Measurements from ENCODE around the gene ZNF503.
"Not testable (repeated sequence)": the region's sequence is repeated elsewhere in the genome, so short reads cannot be mapped to it uniquely, and the experiment has no call there.

ZNF503 gene

DNA sequence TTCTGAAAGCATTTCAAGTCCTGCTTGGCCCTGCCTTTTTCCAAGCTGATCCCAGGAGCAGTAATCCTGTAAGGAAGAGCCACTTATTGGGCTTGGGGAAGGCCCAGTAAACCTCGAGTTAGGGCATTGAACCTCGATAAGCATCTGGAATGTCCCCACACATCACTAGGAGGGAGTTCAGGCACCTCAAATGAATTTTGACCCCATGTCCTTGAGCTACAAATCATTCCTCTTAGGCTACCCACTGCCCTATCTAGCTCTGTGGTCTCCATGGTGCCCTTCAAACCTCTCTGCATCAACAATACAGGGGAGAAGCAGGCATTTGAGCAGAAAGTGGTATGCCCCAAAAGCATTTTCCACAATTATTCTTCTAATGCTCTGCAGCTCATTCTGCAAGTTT, 33.7 kb downstream of the ZNF503 start:
- no peaks in the 10 kb centered on the region for H3K36me3 ChIP-seq (ENCODE audit: control insufficient read depth, insufficient read depth, low read length)
- no peaks in the 10 kb centered on the region for H3K9me3 ChIP-seq (ENCODE audit: control insufficient read depth, insufficient read depth, low read length)
- no peak for DNase-seq (ENCODE audit: low read depth, low spot score)
- whole genome bisulfite sequencing (ENCODE audit: insufficient coverage, insufficient read length), result no CpG with 5 or more reads among the region's 2 CpGs
- no peaks in the 10 kb centered on the region for H3K4me1 ChIP-seq (ENCODE audit: control insufficient read depth, insufficient read depth, low read length)
- no peak overlapping the region for H3K27ac ChIP-seq (ENCODE audit: low read length)
- no peak overlapping the region for H3K4me3 ChIP-seq (ENCODE audit: low read length)
- no peaks in the 10 kb centered on the region for H3K27me3 ChIP-seq (ENCODE audit: control insufficient read depth, insufficient read depth, low read length)

DNA sequence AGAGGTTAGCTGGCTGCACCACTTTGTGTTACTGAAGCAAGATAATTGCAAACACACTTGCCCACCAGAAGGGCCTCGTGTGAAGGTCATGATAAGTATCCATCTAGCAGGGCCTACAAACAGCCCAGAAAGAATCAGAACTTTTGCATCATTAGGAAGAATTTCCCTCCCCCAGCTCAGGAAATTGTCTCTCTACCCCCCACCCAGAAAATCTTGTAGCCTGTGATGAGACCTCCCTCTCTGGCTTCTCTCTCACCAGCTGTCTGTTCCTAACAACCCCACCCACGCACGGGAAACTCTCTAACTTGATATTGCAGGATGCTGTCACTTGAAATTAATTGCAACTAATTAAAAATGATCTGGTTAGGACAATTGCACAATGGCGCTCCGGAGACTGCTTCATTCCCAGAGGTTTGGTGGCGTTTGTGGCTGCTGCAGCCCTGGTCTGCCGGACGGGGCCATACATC, 34.5 kb downstream of the ZNF503 start:
- no peaks in the 10 kb centered on the region for H3K9me3 ChIP-seq (ENCODE audit: control insufficient read depth, insufficient read depth, low read length)
- H3K4me3 ChIP-seq (ENCODE audit: low read length), result no peak overlapping the region
- DNase-seq (ENCODE audit: low read depth, low spot score), result no peak
- no peaks in the 10 kb centered on the region for H3K4me1 ChIP-seq (ENCODE audit: control insufficient read depth, insufficient read depth, low read length)
- no peak overlapping the region for H3K27ac ChIP-seq (ENCODE audit: low read length)
- H3K27me3 ChIP-seq (ENCODE audit: control insufficient read depth, insufficient read depth, low read length), result no peaks in the 10 kb centered on the region
- H3K36me3 ChIP-seq (ENCODE audit: control insufficient read depth, insufficient read depth, low read length), result no peaks in the 10 kb centered on the region
- no CpG with 5 or more reads among the region's 8 CpGs for WGBS (ENCODE audit: insufficient coverage, insufficient read length)

DNA sequence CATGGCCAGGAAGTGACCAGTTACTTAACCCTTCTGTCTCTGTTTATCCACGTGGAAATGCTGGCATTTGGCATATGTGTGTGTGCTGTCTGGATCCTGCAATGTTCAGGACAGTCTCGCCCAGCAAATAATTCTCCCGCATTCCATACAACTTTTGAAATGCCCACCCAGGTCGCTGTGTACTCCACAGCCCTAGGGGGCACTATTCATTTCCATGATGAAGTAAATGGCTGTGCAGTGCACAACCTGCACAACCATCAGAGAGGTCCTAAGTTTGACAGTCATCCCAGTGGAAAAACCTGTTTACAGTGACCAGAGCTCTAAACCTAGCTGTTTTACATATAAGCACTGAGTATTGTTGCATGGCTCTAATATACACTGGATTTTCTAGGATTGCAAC, 38.1 kb downstream of the ZNF503 start:
- Histone ChIP-seq H3K27ac (ENCODE audit: low read length) (no peak overlapping the region), H3K4me3 (ENCODE audit: low read length) (no peak overlapping the region), H3K27me3 (ENCODE audit: control insufficient read depth, insufficient read depth, low read length) (no peaks in the 10 kb centered on the region), H3K9me3 (ENCODE audit: control insufficient read depth, insufficient read depth, low read length) (no peaks in the 10 kb centered on the region), H3K36me3 (ENCODE audit: control insufficient read depth, insufficient read depth, low read length) (no peaks in the 10 kb centered on the region), H3K4me1 (ENCODE audit: control insufficient read depth, insufficient read depth, low read length) (no peaks in the 10 kb centered on the region)
- WGBS (ENCODE audit: insufficient coverage, insufficient read length), result no CpG with 5 or more reads among the region's 4 CpGs
- no peak for DNase-seq (ENCODE audit: low read depth, low spot score)

GRCh38 chr10:75359876-75360275, 41.7 kb downstream of the ZNF503 start:
- H3K4me3 ChIP-seq (ENCODE audit: low read length); H3K9me3 ChIP-seq (ENCODE audit: control insufficient read depth, insufficient read depth, low read length); DNase-seq (ENCODE audit: low read depth, low spot score); H3K27me3 ChIP-seq (ENCODE audit: control insufficient read depth, insufficient read depth, low read length); H3K4me1 ChIP-seq (ENCODE audit: control insufficient read depth, insufficient read depth, low read length); H3K27ac ChIP-seq (ENCODE audit: low read length); H3K36me3 ChIP-seq (ENCODE audit: control insufficient read depth, insufficient read depth, low read length): not testable (repeated sequence)
- no CpG with 5 or more reads among the region's 8 CpGs for WGBS (ENCODE audit: insufficient coverage, insufficient read length)

- no peaks in the 10 kb centered on the region for H3K9me3 ChIP-seq (ENCODE audit: control insufficient read depth, insufficient read depth, low read length)
- H3K36me3 ChIP-seq (ENCODE audit: control insufficient read depth, insufficient read depth, low read length), result no peaks in the 10 kb centered on the region
- H3K27me3 ChIP-seq (ENCODE audit: control insufficient read depth, insufficient read depth, low read length), result no peaks in the 10 kb centered on the region
- no CpG with 5 or more reads among the region's 6 CpGs for WGBS (ENCODE audit: insufficient coverage, insufficient read length)
- no peaks in the 10 kb centered on the region for H3K4me1 ChIP-seq (ENCODE audit: control insufficient read depth, insufficient read depth, low read length)
- H3K4me3 ChIP-seq (ENCODE audit: low read length), result no peak overlapping the region
- DNase-seq (ENCODE audit: low read depth, low spot score), result no peak
- no peak overlapping the region for H3K27ac ChIP-seq (ENCODE audit: low read length)
These were observed 42.6 kb downstream of the ZNF503 start for GRCh38 chr10:75358835-75359421.

GRCh38 chr10:75358132-75358531, 43.4 kb downstream of the ZNF503 start:
- no CpG with 5 or more reads among the region's 5 CpGs for WGBS (ENCODE audit: insufficient coverage, insufficient read length)
- Histone ChIP-seq H3K4me1 (ENCODE audit: control insufficient read depth, insufficient read depth, low read length) (no peaks in the 10 kb centered on the region), H3K27ac (ENCODE audit: low read length) (no peak overlapping the region), H3K4me3 (ENCODE audit: low read length) (no peak overlapping the region), H3K27me3 (ENCODE audit: control insufficient read depth, insufficient read depth, low read length) (no peaks in the 10 kb centered on the region), H3K9me3 (ENCODE audit: control insufficient read depth, insufficient read depth, low read length) (no peaks in the 10 kb centered on the region), H3K36me3 (ENCODE audit: control insufficient read depth, insufficient read depth, low read length) (no peaks in the 10 kb centered on the region)
- DNase-seq (ENCODE audit: low read depth, low spot score), result no peak

DNA sequence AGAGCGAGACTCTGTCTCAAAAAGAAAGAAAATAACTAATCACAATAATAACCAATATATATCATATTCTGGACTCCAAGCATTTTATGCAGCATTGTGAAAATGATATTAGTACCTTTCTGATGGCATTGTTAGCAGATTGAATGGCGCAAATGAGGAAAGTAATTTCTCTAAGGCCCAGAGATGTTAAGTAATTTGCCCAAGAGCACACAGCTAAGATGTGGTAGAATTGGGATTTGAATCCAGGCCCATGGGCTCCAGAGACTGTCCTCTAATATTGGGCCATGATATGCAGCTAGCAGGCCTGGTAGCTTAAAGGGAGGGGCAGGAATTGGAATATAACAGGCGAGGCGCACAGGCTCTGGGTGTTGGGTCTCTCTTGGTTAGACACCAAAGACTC, 44.1 kb downstream of the ZNF503 start:
- Histone ChIP-seq H3K27me3 (ENCODE audit: control insufficient read depth, insufficient read depth, low read length) (no peaks in the 10 kb centered on the region), H3K4me3 (ENCODE audit: low read length) (no peak overlapping the region), H3K4me1 (ENCODE audit: control insufficient read depth, insufficient read depth, low read length) (no peaks in the 10 kb centered on the region), H3K9me3 (ENCODE audit: control insufficient read depth, insufficient read depth, low read length) (no peaks in the 10 kb centered on the region), H3K36me3 (ENCODE audit: control insufficient read depth, insufficient read depth, low read length) (no peaks in the 10 kb centered on the region), H3K27ac (ENCODE audit: low read length) (no peak overlapping the region)
- no peak for DNase-seq (ENCODE audit: low read depth, low spot score)
- WGBS (ENCODE audit: insufficient coverage, insufficient read length), result no CpG with 5 or more reads among the region's 4 CpGs

DNA sequence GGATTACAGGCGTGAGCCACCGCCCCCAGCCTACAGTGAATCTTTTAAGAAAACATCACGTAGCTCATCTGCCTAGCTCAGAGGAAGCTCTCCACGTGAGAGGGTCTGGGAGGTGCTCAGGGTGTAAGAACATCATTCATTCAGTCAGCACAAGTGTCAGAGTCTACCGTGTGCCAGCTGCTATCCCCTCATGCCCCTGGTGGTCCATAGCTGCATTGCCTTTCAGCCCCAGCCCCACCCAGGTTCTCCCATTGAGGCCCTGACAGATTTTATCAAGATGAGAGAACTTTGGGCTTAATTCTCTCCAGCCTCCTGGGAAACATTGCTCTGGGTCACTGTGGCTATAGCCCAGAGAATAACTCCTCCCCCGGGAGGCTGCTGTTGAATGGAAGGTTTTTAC, 45.1 kb downstream of the ZNF503 start:
- no peak overlapping the region for H3K4me3 ChIP-seq (ENCODE audit: low read length)
- no peaks in the 10 kb centered on the region for H3K27me3 ChIP-seq (ENCODE audit: control insufficient read depth, insufficient read depth, low read length)

GRCh38 chr10:75355706-75356105, 45.9 kb downstream of the ZNF503 start:
- no peak for DNase-seq (ENCODE audit: low read depth, low spot score)
- Histone ChIP-seq H3K4me3 (ENCODE audit: low read length) (no peak overlapping the region), H3K36me3 (ENCODE audit: control insufficient read depth, insufficient read depth, low read length) (no peaks in the 10 kb centered on the region), H3K4me1 (ENCODE audit: control insufficient read depth, insufficient read depth, low read length) (no peaks in the 10 kb centered on the region), H3K9me3 (ENCODE audit: control insufficient read depth, insufficient read depth, low read length) (no peaks in the 10 kb centered on the region), H3K27me3 (ENCODE audit: control insufficient read depth, insufficient read depth, low read length) (no peaks in the 10 kb centered on the region), H3K27ac (ENCODE audit: low read length) (no peak overlapping the region)
- no CpG with 5 or more reads among the region's 1 CpG for WGBS (ENCODE audit: insufficient coverage, insufficient read length)

More for the DNA sequence above, 45.1 kb downstream of the ZNF503 start:
- Histone ChIP-seq H3K4me1 (ENCODE audit: control insufficient read depth, insufficient read depth, low read length) (no peaks in the 10 kb centered on the region), H3K9me3 (ENCODE audit: control insufficient read depth, insufficient read depth, low read length) (no peaks in the 10 kb centered on the region), H3K36me3 (ENCODE audit: control insufficient read depth, insufficient read depth, low read length) (no peaks in the 10 kb centered on the region), H3K27ac (ENCODE audit: low read length) (no peak overlapping the region)
- no peak for DNase-seq (ENCODE audit: low read depth, low spot score)
- no CpG with 5 or more reads among the region's 6 CpGs for WGBS (ENCODE audit: insufficient coverage, insufficient read length)

DNA sequence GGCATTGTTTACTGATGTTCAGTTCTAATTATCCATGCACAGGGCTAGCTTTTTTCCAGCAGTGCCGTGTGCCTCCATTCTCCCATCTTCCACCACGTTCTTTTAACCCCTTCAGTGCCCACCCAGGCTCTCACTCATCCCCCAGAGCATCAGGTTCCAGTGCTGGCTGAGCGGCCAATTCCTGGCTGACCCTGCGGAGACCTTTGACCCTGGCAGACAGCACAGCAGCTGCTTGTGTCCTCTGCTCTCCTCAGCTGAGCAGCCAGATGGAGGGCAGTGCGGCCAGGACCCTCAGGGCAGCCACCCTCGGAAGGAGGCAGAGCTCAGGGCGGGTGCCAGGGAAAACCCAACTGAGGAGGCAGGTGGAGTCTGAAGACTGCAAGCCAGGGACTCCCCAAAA, 48.4 kb downstream of the ZNF503 start:
- WGBS (ENCODE audit: insufficient coverage, insufficient read length), result no CpG with 5 or more reads among the region's 7 CpGs
- Histone ChIP-seq H3K4me1 (ENCODE audit: control insufficient read depth, insufficient read depth, low read length) (no peaks in the 10 kb centered on the region), H3K9me3 (ENCODE audit: control insufficient read depth, insufficient read depth, low read length) (no peaks in the 10 kb centered on the region), H3K27ac (ENCODE audit: low read length) (no peak overlapping the region), H3K27me3 (ENCODE audit: control insufficient read depth, insufficient read depth, low read length) (no peaks in the 10 kb centered on the region), H3K36me3 (ENCODE audit: control insufficient read depth, insufficient read depth, low read length) (no peaks in the 10 kb centered on the region), H3K4me3 (ENCODE audit: low read length) (no peak overlapping the region)
- DNase-seq (ENCODE audit: low read depth, low spot score), result no peak

DNA sequence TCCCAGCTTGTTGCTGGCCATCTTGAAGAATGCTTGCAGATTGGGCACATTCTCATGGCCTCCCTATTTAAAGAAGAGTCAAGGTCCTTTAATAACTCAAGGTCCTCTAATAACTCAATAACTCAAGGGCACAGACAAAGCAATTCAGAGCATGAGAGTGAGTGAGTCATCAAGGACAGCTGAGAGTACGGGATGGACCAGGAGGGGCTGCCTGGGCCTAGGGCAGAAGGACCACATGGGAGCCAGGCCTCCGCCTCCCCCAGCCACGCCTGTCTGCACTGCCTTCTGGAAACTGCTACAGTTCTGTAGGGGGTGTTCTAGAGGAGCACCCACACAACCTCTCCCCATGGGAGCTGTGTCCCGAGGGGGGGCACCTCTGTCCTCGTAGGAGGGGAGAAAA, 48.9 kb downstream of the ZNF503 start:
- Histone ChIP-seq H3K36me3 (ENCODE audit: control insufficient read depth, insufficient read depth, low read length) (no peaks in the 10 kb centered on the region), H3K27ac (ENCODE audit: low read length) (no peak overlapping the region), H3K4me3 (ENCODE audit: low read length) (no peak overlapping the region), H3K9me3 (ENCODE audit: control insufficient read depth, insufficient read depth, low read length) (no peaks in the 10 kb centered on the region), H3K4me1 (ENCODE audit: control insufficient read depth, insufficient read depth, low read length) (no peaks in the 10 kb centered on the region), H3K27me3 (ENCODE audit: control insufficient read depth, insufficient read depth, low read length) (no peaks in the 10 kb centered on the region)
- DNase-seq (ENCODE audit: low read depth, low spot score), result no peak
- no CpG with 5 or more reads among the region's 5 CpGs for WGBS (ENCODE audit: insufficient coverage, insufficient read length)

All from iPS DF 6.9 (cell line).